ENCODE results near the gene F2RL2. TPM values are rescaled to one million over a fixed set of nuclear protein-coding genes. Genes with fewer than 3 reads are reported as not detected.
A peak's percentile ranks its signal among the peaks of the same experiment; 100 is the strongest.

The F2RL2 gene
- total RNA-seq, 3 donors from 2014 or later: 0.17 to 2.4 (median 0.58) TPM

DNA sequence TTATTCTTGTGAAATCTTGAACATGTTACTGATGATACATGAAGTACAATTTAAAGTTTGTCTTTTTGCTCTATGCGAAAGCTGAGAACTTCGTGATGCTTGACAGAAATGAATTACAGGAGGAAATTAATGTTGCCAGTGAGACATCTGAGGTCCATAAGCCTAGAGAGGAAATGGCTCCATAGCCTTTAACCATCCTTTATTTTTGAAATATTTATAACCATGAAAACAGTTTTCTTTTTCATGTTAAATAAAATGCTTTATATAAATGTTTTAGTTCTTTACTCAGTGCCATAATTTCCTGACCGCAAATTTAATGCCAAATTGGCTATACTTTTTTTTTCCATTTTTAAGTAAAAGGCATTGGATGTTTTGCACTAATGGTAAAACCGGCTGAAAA, 29.1 kb downstream of the F2RL2 start:
- Histone ChIP-seq H3K36me3 (ENCODE audit: low read depth) (no peaks in the 10 kb centered on the region), H3K9me3 (no peaks in the 10 kb centered on the region), H3K4me1 (ENCODE audit: low read depth) (no peaks in the 10 kb centered on the region), H3K4me3 (no peak overlapping the region)
- TF ChIP-seq, protein P1, sequence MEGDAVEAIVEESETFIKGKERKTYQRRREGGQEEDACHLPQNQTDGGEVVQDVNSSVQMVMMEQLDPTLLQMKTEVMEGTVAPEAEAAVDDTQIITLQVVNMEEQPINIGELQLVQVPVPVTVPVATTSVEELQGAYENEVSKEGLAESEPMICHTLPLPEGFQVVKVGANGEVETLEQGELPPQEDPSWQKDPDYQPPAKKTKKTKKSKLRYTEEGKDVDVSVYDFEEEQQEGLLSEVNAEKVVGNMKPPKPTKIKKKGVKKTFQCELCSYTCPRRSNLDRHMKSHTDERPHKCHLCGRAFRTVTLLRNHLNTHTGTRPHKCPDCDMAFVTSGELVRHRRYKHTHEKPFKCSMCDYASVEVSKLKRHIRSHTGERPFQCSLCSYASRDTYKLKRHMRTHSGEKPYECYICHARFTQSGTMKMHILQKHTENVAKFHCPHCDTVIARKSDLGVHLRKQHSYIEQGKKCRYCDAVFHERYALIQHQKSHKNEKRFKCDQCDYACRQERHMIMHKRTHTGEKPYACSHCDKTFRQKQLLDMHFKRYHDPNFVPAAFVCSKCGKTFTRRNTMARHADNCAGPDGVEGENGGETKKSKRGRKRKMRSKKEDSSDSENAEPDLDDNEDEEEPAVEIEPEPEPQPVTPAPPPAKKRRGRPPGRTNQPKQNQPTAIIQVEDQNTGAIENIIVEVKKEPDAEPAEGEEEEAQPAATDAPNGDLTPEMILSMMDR (IDR thresholded peaks at IDR 0.05): no peak
- no peak for ATAC-seq
- no peak for DNase-seq
- intact Hi-C loops (cut with DNase I, micrococcal nuclease): no loop called here

DNA sequence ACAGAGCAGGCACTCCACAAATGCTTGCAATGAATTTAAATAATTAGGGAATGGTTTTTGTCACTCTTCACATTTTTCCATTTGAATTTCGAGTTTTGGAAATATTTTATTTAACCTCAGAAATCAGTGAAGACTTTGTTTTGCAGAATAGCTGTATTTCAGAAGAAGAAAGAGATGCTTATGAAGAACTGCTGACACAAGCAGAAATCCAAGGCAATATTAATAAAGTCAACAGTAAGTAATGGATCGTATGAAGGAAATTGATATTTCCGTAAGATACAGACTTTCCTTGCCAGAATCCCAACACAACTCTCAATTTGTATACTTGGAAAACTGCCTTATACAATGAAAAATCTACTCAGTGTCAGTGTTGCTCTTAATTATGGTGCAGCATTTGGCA, 30.5 kb downstream of the F2RL2 start:
- Histone ChIP-seq H3K4me3 (no peak overlapping the region), H3K4me1 (ENCODE audit: low read depth) (no peaks in the 10 kb centered on the region), H3K9me3 (no peaks in the 10 kb centered on the region), H3K36me3 (ENCODE audit: low read depth) (no peaks in the 10 kb centered on the region)
- ATAC-seq (no peak), DNase-seq (no peak)
- TF ChIP-seq, protein P1 (IDR thresholded peaks at IDR 0.05): no peak
- intact Hi-C loops (cut with DNase I, micrococcal nuclease): no loop called here

DNA sequence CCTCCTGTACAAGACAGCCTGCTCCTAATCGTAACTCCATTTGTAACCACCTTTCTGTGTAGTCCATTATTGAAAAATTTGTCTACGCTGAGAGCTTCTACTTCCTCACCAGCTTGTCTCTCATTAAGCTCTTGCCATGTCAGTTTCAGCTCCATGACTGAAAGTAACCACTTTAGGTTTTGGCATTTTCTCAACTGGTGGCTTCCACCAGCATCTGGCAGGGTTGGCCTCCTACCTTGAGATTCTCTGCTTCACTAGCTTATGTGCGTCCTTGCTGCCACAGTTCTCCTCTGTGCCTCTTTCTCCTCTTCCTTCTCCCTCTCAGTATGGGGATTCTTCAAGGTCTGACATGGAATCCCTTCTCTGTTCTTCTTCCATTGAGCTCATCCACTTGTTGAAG, 31.8 kb downstream of the F2RL2 start:
- intact Hi-C loops (cut with DNase I, micrococcal nuclease): no loop called here
- TF ChIP-seq, protein P1 (IDR thresholded peaks at IDR 0.05): no peak
- Histone ChIP-seq H3K9me3 (no peaks in the 10 kb centered on the region), H3K4me1 (ENCODE audit: low read depth) (peaks cover 4% of the 10 kb centered on the region), H3K4me3 (no peak overlapping the region), H3K36me3 (ENCODE audit: low read depth) (no peaks in the 10 kb centered on the region)
- ATAC-seq (no peak), DNase-seq (no peak)

DNA sequence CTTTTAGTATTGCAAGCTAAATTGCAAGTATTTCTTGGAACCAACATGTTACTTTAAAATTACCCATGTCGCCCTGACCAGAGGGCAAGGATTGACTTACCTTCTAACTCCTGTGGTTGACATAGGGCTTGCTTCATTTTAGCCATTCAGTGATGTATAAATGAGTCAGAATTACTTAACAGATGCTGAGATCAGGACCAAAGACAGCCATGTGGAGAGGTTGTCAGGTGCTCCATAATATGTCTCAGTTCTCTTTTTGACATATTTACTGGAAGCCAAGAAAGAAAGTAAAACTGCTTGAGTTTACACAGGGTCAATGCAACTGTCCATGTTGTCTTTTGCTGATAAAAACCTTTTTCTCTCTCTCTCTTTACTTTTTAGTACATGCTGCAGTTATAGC, 33.2 kb downstream of the F2RL2 start:
- TF ChIP-seq, protein P1 (IDR thresholded peaks at IDR 0.05): no peak

DNA sequence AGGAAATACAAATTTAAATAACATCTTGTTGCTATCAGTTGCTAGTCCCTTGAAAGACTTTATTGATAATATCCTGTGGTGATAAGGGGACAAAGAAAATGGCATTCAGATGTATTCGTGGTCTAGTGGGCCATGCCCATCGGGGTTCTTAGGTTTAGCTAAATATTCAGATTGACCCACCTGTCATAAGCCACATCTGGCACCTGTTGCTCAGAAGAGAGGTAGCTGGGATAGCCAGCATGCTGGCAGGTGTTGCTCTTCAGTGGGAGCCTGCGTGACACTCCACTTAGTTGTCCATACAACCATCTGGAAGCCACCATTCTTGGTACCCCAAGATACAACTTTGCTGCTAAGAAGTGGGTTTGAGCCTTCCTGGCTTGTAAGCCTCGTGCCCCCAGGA, 36.7 kb downstream of the F2RL2 start:
- Histone ChIP-seq H3K4me1 (ENCODE audit: low read depth) (peaks cover 15% of the 10 kb centered on the region), H3K4me3 (no peak overlapping the region), H3K9me3 (no peaks in the 10 kb centered on the region), H3K36me3 (ENCODE audit: low read depth) (no peaks in the 10 kb centered on the region)
- ATAC-seq (no peak), DNase-seq (no peak)
- TF ChIP-seq, protein P1 (IDR thresholded peaks at IDR 0.05): no peak
- intact Hi-C loops (cut with DNase I, micrococcal nuclease): no loop called here

More for the DNA sequence above, 33.2 kb downstream of the F2RL2 start:
- Histone ChIP-seq H3K4me3 (no peak overlapping the region), H3K9me3 (no peaks in the 10 kb centered on the region), H3K36me3 (ENCODE audit: low read depth) (no peaks in the 10 kb centered on the region), H3K4me1 (ENCODE audit: low read depth) (peaks cover 4% of the 10 kb centered on the region)
- ATAC-seq: no peak
- no peak for DNase-seq
- intact Hi-C loops (cut with DNase I, micrococcal nuclease): no loop called here

DNA sequence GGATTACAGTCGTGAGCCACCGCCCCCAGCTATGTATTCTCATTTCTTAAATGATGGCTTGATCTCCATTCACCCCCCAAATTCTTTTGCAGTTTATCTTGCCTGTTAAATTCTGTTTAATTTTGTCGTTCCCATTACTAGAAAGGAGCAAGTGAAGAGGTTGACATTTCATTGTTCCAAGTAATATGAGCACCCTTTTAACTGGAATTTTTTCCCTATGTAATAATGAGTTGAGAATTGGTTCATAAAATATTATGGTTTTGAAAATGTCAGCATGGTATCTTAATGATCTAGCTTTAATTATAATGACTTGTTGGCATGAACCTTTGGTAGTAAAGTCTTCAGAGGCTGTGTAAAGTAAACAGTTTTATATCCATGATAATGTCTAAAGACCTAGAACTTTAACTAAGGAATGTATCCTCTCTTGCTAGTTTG, 37.4 kb downstream of the F2RL2 start:
- intact Hi-C loops (cut with DNase I, micrococcal nuclease): no loop called here
- peaks cover 15% of the 10 kb centered on the region for H3K4me1 ChIP-seq (ENCODE audit: low read depth)
- no peaks in the 10 kb centered on the region for H3K36me3 ChIP-seq (ENCODE audit: low read depth)
- H3K9me3 ChIP-seq: no peaks in the 10 kb centered on the region
- ATAC-seq (peak; percentile 30), DNase-seq (no peak)
- TF ChIP-seq, protein P1 (IDR thresholded peaks at IDR 0.05): no peak
- H3K4me3 ChIP-seq: no peak overlapping the region

All from mucosa of descending colon (tissue), 3 donors.